Lower leg skin (tissue), 3 donors: Measurements from ENCODE around the gene MAP3K5.

ENCODE experiments used
- CTCF ChIP-seq, 3 donors: fragments of 450-650 bp; IDR thresholded peaks; one replicate each; pipeline ENCODE4 v1.5.1; 2016; ENCODE audit warnings: antibody characterized with exemption in 3 of 3, mild to moderate bottlenecking in 3 of 3, moderate library complexity in 2 of 3
- POLR2A ChIP-seq, 2 donors: fragments of 450-650 bp; IDR thresholded peaks; one replicate each; pipeline ENCODE4 v1.6.1; 2016 to 2017; ENCODE audit warnings: antibody characterized with exemption in 2 of 2, mild to moderate bottlenecking in 1 of 2, moderate library complexity in 1 of 2

GRCh38 chr6:136739501-136739900, 52.8 kb downstream of the MAP3K5 start:
- TF ChIP-seq CTCF (IDR thresholded peaks at IDR 0.05) (no peak), POLR2A (IDR thresholded peaks at IDR 0.05) (no peak)
